Activated gamma-delta T cell treated with Interleukin-2 at 50 U/mL for 16 hours (primary cell): ENCODE results near the gene GPSM1.

Source experiments
- DNase-seq: peaks from one replicate; pipeline ENCODE4 v3.0.0-alpha.2; 2020

Gene GPSM1

GRCh38 chr9:136291306-136292025 is 35.9 kb upstream of the GPSM1 start:
- no peak for DNase-seq

DNA sequence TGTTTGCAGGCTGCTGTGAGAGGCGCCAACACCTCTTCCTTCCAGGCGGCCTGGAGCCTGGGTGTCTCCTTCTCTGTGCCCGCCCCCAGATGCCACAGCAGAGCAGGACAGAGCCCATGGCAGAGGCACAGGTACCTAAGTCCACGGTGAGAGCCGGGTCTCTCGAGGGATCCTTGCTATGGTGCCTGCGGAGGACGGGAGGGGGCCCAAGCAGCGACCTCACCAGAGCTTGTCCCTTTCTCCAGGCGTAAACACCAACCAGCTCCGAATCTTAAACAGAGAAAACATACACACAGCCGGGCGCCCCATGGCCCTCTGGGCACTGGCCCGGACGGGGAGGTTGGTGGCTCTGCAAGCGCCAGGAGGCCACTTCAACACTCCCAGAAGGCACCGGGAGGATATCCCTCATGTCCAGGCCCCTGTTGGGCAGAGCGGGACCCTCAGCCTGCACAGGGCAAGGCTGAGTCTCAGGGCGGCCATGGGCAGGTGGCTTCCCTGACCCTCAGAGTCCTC is 35.3 kb upstream of the GPSM1 start:
- DNase-seq, result no peak

DNA sequence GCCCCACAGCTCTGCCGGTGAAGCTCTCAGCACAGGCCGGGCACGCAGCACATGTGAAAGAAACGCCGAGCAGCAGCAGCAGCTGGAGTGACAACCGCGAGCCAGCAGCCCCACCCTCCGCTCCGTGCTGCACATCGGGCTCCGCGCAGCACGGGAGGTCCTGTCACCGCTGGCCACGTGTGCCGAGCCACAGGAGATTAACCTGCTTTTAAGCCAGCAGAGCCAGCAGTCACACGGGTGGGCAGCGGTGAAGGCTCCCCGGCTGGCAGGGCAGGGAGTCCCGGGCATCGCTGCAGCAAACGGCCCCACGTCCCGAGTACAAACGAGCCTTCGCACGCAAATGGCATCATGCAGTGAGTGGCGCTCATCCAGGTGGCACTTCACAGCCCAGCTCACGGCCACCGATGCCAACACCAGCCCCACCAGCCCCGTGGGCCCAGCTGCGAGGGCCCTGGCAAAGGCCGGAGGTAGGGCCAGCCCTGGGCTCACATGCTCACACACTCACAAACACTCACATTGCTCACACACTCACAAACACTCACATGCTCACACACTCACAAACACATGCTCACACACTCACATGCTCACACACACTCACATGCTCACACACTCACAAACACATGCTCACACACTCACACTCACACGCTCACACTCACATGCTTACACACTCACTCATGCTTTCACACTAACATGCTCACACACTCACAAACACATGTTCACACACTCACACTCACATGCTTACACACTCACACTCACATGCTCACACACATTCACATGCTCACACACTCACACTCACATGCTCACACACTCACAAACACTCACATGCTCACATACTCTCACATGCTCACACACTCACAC is 34.5 kb upstream of the GPSM1 start:
- DNase-seq, result no peak

GRCh38 chr9:136293476-136294077 is 33.8 kb upstream of the GPSM1 start:
- DNase-seq, result no peak

DNA sequence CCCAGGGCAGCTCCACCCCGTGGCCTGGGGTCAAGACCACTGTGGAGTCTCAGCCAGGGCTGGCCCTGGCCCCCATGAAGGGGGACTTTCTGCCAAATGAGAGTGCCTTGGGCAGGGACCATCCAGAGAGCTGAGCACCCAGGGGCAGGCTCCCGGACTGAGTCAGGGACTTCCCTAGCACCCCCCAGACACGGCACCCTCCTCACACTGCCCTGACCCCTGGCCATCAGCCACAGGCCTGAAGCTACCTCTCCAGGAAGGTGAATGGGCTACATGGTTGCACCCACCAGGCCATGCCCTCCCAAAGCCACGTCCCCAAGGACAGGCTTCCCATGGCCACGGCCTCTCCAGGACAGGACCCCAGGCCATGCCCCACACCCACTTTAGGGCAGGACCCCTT is 32.9 kb upstream of the GPSM1 start:
- DNase-seq, result no peak

GRCh38 chr9:136295055-136295454 is 32.3 kb upstream of the GPSM1 start:
- DNase-seq, result no peak

DNA sequence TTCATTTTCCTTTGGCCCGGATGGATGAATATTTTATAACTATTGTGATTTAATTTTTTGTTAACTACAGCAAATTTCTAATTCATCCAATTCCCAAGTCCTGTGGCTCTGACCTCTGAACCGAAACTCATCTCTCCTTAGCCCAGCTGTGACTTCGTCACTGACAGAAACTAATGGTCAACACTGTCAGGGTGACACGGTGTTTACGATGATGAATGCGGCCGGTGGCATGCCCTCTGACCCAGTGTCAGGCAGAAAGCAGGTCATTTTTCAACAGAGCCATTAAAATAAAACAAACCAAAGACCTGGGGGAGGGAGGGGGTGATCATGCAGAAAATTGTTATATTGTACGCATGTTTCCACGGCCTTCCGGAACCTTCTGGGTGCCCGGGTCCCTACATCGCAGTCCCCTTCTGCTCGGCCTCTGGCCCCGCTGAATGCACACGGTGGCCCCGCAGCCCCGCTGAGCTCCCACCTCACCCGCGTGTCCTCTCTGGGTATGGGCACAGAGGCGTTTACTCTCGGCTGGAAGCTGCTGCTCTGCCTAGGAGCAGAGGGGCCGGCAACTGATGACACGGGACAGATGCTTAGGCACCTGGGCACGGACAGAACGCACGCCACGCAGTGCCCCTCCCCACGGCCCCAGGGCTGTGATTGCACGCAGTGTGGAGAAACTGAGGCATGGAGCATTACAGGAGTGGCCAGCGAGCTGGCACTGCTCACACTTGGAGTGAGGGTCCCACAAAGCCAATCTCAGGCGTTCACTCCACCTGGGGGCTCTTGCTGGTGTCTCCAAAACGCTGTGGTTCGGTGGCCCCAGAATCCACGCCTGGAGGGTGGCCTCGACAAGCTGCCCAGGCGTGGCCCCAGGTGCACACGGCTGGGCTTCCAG is 31.6 kb upstream of the GPSM1 start:
- no peak for DNase-seq

DNA sequence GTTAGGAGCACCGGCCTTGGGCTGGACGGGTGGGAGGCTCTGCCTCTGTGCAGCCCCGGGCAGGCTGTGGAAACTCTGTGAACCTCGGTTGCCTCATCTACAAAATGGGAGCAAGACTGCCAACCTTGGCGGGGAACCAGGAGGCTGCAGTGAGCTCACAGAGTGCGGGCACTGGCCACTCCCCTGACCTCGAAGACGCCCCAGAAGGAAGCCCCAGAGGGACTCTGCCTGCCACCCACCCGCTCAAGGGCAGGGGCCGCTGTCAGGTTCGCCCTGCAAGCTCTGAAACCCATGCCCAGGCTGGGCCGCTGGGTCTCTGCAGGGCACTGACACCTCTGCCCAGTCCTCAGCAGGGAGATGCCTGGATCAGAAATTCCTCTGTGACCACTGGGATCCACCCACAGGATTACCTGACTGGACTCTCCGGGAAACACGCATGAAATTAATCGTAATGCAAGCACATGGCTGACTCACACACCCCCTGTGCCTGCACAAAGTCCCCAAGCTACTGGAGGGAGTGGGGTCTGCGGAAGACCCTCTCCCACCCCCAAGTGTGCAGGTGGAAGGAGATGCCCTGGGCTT is 30.8 kb upstream of the GPSM1 start:
- DNase-seq, result no peak

DNA sequence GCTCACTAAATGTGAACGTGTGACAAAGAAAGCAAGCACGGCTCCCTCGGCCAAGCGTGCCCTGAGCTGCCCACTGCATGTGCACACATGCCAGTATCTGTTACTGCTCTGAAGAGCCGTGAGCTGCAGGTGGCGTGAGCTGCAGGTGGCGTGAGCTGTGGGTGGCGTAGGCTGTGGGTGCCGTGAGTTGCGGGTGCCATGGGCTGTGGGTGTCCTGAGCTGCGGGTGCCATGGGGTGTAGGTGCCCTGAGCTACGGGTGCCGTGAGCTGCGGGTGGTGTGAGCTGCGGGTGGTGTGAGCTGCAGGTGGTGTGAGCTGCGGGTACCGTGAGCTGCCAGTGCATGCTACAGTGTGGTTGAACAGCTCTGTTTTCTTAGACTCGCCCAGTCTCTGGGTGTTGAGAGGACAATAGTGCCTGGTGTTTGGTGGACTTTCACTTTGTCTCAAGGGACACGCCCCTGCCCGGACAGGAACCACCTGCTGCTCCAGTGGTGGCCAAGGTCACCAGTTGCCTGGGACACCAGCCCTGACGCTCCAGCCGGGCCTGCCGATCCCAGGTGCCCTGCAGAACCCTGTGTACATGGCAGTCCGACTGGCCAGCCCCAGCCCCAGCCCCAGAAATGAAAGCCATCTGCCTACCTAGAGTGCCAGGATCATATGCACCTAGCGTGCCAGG is 30.2 kb upstream of the GPSM1 start:
- DNase-seq, result no peak

- DNase-seq, result no peak
These were observed 29.3 kb upstream of the GPSM1 start for GRCh38 chr9:136297766-136298735.

GRCh38 chr9:136299116-136299515 is 28.2 kb upstream of the GPSM1 start:
- DNase-seq, result no peak

GRCh38 chr9:136299541-136299940 is 27.8 kb upstream of the GPSM1 start:
- no peak for DNase-seq

GRCh38 chr9:136300016-136300545 is 27.3 kb upstream of the GPSM1 start:
- no peak for DNase-seq

GRCh38 chr9:136300866-136301265 is 26.5 kb upstream of the GPSM1 start:
- DNase-seq, result no peak

DNA sequence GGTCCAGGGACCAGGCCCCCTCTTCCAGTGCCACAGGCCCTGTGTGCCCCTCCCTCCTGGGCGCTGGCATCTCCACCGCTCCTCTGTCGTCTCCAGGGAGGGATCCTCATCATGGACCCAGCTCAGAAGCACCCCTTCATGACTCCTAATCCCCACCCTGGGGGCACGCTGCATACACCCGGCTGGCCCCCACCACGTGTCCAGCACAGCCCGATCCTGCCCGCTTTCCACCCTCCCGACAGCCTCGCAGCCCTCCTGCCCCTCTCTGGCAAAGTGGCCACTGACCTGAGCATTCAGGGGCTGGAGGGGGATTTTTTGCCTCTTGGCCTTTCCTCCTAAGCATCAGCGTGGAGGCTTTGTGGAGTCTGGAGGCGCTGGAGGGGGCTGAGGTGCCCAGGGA is 24.8 kb upstream of the GPSM1 start:
- no peak for DNase-seq

- no peak for DNase-seq
These were observed 24.1 kb upstream of the GPSM1 start for GRCh38 chr9:136303066-136303824.

DNA sequence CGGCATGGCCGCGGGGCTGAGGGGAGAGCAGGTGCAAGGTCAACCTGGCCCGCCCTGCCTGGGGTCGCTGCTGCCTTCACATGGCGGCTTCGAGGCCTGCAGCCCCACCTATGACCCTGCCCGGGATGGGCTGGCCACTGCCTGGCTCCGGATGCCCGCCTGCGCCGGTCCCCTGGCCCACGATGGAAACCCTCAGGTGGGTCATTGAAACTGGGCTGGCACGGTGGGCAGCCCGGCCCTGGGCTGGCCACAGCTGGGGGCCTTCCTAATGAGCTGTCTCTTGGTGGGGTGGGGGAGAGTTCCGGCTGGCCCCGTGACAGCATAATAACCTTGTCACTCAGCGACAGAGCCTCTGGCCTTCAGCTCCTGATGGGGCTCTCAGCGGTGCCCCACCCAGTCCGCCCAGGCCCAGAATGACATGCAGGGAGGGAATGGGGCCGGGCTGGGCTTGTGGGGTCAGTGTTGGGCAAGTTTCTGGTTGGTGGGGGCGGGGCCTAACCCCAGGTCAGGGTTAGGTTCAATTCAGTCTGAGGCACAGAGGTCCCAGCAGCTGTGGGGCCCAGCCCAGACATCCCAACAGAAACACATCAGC is 23.4 kb upstream of the GPSM1 start, which contains the start of gene CCDC187:
Gene CCDC187 (minus strand): TSS at position 270 of the 592 bp plus-strand sequence. CDS start 264 bp downstream, at position 6.
- no peak for DNase-seq

GRCh38 chr9:136304456-136304855 is 22.9 kb upstream of the GPSM1 start:
- DNase-seq, result no peak

- DNase-seq, result no peak
These were observed 22.4 kb upstream of the GPSM1 start for GRCh38 chr9:136304981-136305380.
